WERI-Rb-1 (cell line): ENCODE results near the gene VSX1.

ENCODE experiments used
- DNase-seq: peaks from one replicate; pipeline ENCODE4 v3.0.0-alpha.2; 2020
- H3K27ac ChIP-seq: fragments of 250-450 bp; sonication (Bioruptor Pico); 2 replicates; pipeline ENCODE4 v1.5.1; 2020; ENCODE audit warnings: mild to moderate bottlenecking, moderate library complexity
- H3K27me3 ChIP-seq: fragments of 250-450 bp; sonication (Bioruptor Pico); 2 replicates; pipeline ENCODE4 v1.5.1; 2021; ENCODE audit warnings: mild to moderate bottlenecking, low read depth, moderate library complexity; ENCODE audit not compliant: insufficient read depth, severe bottlenecking
- H3K36me3 ChIP-seq: fragments of 250-450 bp; sonication (Bioruptor Pico); 2 replicates; pipeline ENCODE4 v1.5.1; 2020; ENCODE audit warnings: mild to moderate bottlenecking, moderate library complexity
- H3K4me3 ChIP-seq: 2 replicates; pipeline ENCODE4 v1.5.1; 2011; ENCODE audit warnings: low read depth, mild to moderate bottlenecking, control low read depth, low read length
- H3K9me3 ChIP-seq: fragments of 250-450 bp; sonication (Bioruptor Pico); 2 replicates; pipeline ENCODE4 v1.5.1; 2021; ENCODE audit warnings: mild to moderate bottlenecking, moderate library complexity; ENCODE audit not compliant: severe bottlenecking
- CTCF ChIP-seq: IDR thresholded peaks from 2 replicates; pipeline ENCODE4 v1.5.1; 2011; ENCODE audit warnings: low read depth, mild to moderate bottlenecking, control low read depth, inconsistent platforms, low read length

VSX1 gene

DNA sequence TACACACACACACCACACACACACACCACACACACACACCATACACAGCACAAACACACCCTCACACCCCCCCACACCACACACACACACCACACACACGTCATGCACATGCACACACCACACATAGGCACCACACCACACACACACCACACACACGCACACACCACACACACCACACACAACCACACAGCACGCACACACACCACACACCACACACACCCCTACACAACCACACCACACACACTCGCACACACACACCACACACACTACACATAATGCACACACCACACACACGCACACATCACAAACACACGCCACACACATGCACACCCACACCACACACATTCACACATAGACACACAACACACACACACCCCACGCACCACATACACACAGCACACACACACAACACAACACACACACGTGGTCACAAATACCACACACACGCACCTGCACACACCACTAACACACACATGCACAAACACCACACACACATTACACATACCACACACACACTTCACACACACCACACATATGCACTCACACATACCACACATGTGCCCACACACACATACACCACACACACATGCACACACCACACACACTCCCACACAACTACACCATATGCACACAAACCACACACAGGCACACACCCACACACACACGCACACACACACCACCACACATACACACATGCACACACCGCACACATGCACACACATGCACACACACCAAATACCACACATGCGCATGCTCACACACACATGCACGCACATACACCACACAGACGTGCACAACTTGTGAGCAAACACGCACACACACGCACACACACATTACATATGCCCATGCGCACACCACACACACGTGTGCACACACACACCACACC lies 14.6 kb downstream of the VSX1 start:
- no peak for DNase-seq
- no peaks in the 10 kb centered on the region for H3K9me3 ChIP-seq
- no peaks in the 10 kb centered on the region for H3K27me3 ChIP-seq
- H3K27ac ChIP-seq: no peak overlapping the region
- H3K4me3 ChIP-seq: no peak overlapping the region
- TF ChIP-seq CTCF: no peak
- H3K36me3 ChIP-seq: no peaks in the 10 kb centered on the region

DNA sequence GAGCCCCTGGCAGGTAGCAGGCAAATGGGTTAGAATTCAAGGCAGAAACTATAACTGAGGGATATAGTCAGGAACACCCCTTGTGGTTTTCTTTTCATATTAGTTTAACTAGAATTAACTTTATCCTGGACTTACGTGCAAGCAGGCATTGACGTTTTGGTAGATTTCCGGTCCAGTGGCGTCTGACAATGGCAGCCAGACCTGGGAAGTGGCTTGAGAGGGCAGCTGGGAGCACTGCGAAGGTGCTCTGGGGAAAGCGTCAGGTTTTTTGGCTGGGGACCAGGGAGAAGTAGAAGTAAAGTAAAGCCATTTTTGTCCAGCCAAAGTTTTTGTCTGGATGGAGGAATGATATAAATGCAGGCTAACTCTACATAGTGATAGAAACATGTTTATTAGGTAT lies 15.6 kb downstream of the VSX1 start:
- TF ChIP-seq CTCF: no peak
- H3K36me3 ChIP-seq: no peaks in the 10 kb centered on the region
- DNase-seq: no peak
- no peaks in the 10 kb centered on the region for H3K27me3 ChIP-seq
- H3K9me3 ChIP-seq: no peaks in the 10 kb centered on the region
- H3K4me3 ChIP-seq: peak overlapping the region; percentile 26
- no peak overlapping the region for H3K27ac ChIP-seq

GRCh38 chr20:25065625-25066338 lies 16.2 kb downstream of the VSX1 start:
- no peaks in the 10 kb centered on the region for H3K9me3 ChIP-seq
- peak; percentile 75 for TF ChIP-seq CTCF
- H3K36me3 ChIP-seq: no peaks in the 10 kb centered on the region
- DNase-seq: peak; percentile 58
- no peaks in the 10 kb centered on the region for H3K27me3 ChIP-seq
- H3K27ac ChIP-seq: no peak overlapping the region
- peak overlapping the region; percentile 26 for H3K4me3 ChIP-seq

- Histone ChIP-seq H3K27me3 (peaks cover 3% of the 10 kb centered on the region), H3K27ac (no peak overlapping the region), H3K36me3 (no peaks in the 10 kb centered on the region), H3K4me3 (no peak overlapping the region), H3K9me3 (no peaks in the 10 kb centered on the region)
- TF ChIP-seq CTCF: no peak
- DNase-seq: no peak
Observed at GRCh38 chr20:25065072-25065624, 16.8 kb downstream of the VSX1 start.

DNA sequence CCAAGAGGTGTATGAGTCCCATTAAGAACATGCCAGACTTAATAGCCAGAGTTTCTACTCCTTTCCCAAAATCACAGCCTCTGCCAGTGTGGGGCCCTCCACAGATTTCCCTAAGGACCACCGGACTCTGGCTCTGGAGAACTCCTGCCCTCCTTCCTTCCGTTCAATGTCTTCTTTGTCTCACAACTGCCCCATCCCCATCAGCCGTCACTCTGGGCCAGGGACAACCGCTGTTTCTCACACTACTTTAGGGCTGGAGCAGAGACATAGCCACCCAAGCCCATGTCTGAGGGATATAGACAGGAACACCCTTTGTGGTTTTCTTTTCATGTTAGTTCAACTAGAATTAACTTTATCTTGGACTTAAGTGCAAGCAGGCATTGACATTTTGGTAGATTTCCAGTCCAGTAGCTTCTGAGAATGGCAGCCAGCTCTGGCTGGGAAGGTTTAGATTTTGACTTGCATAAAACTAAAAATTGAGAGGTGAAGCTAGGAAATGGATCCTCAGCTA lies 17.3 kb downstream of the VSX1 start:
- Histone ChIP-seq H3K36me3 (no peaks in the 10 kb centered on the region), H3K9me3 (no peaks in the 10 kb centered on the region), H3K27me3 (peaks cover 3% of the 10 kb centered on the region), H3K4me3 (no peak overlapping the region), H3K27ac (no peak overlapping the region)
- no peak for TF ChIP-seq CTCF
- no peak for DNase-seq
